PC-3 (cell line): ENCODE measurements around the gene ZBTB7B. TPM values are rescaled to one million over a fixed set of nuclear protein-coding genes. Genes with fewer than 3 reads are reported as not detected.

Experiments
- ATAC-seq: fragments of 200-7000 bp; cut with Tn5 transposase; 2 replicates; pipeline ENCODE4 v1.9.1; 2020; ENCODE audit warnings: mild to moderate bottlenecking, moderate library complexity
- BruUV-seq: library from RNA; stranded (reverse); fragments of 400-500 nt; replicated peaks from 2 replicates; lab custom pipeline; 2021; lab: Mats Ljungman, UMichigan
- CTCF ChIA-PET: fragments of 300-600 bp; sonication (Branson Sonifier 250); formaldehyde crosslinking; loops from one replicate; lab custom pipeline; 2022; ENCODE audit warnings: antibody characterized with exemption; lab: Charles Lee
- POLR2A ChIA-PET: fragments of 300-600 bp; sonication (Branson Sonifier 250); formaldehyde crosslinking; loops from one replicate; lab custom pipeline; 2022; ENCODE audit warnings: antibody characterized with exemption; ENCODE audit not compliant: unreplicated experiment; lab: Charles Lee
- DNase-seq: peaks from one replicate; pipeline ENCODE4 v3.0.0-alpha.2; 2015
- H2AFZ ChIP-seq: fragments of 300-600 bp; sonication (generic); 2 replicates; pipeline ENCODE4 v1.6.0; 2016; ENCODE audit warnings: antibody characterized with exemption, low read length
- H3F3A ChIP-seq: fragments of 300-600 bp; sonication (generic); one replicate; pipeline ENCODE4 v1.6.0; 2017; ENCODE audit warnings: antibody characterized with exemption, low read length, control low read depth, mild to moderate bottlenecking; ENCODE audit not compliant: unreplicated experiment
- H3K27ac ChIP-seq: fragments of 300-600 bp; sonication (generic); 2 replicates; pipeline ENCODE4 v1.5.1; 2016; ENCODE audit warnings: mild to moderate bottlenecking, low read length
- H3K27me3 ChIP-seq: fragments of 300-600 bp; sonication (generic); 2 replicates; pipeline ENCODE4 v1.6.1; 2016; ENCODE audit warnings: low read length, mixed read lengths
- H3K36me3 ChIP-seq: fragments of 300-600 bp; sonication (generic); 2 replicates; pipeline ENCODE4 v1.6.1; 2016; ENCODE audit warnings: low read depth, mixed run types, low read length, mixed read lengths
- H3K4me1 ChIP-seq: fragments of 300-600 bp; sonication (generic); 2 replicates; pipeline ENCODE4 v1.5.1; 2016; ENCODE audit warnings: low read length; ENCODE audit not compliant: insufficient read depth
- H3K4me2 ChIP-seq: fragments of 300-600 bp; sonication (generic); 2 replicates; pipeline ENCODE4 v1.6.0; 2016; ENCODE audit warnings: low read length
- H3K4me3 ChIP-seq: fragments of 300-600 bp; sonication (generic); 2 replicates; pipeline ENCODE4 v1.5.1; 2016; ENCODE audit warnings: mild to moderate bottlenecking, low read length, mixed read lengths
- H3K79me2 ChIP-seq: fragments of 300-600 bp; sonication (generic); 2 replicates; pipeline ENCODE4 v1.6.1; 2017; ENCODE audit warnings: low read length, mixed read lengths
- H3K9ac ChIP-seq: fragments of 300-600 bp; sonication (generic); 2 replicates; pipeline ENCODE4 v1.6.0; 2016; ENCODE audit warnings: mild to moderate bottlenecking, low read length
- H3K9me2 ChIP-seq: fragments of 300-600 bp; sonication (generic); replicated peaks from 2 replicates; pipeline ENCODE4 v1.6.1; 2016; ENCODE audit warnings: mixed run types, low read length, mixed read lengths
- H3K9me3 ChIP-seq: fragments of 300-600 bp; sonication (generic); 2 replicates; pipeline ENCODE4 v1.6.1; 2016; ENCODE audit warnings: low read length, mixed read lengths
- H4K20me1 ChIP-seq: fragments of 300-600 bp; sonication (generic); 2 replicates; pipeline ENCODE4 v1.6.1; 2016; ENCODE audit warnings: low read length, mixed read lengths
- EZH2 ChIP-seq: fragments of 300-600 bp; sonication (generic); IDR thresholded peaks from one replicate; pipeline ENCODE4 v1.6.1; 2017; ENCODE audit warnings: antibody characterized with exemption, mild to moderate bottlenecking, low read length; ENCODE audit not compliant: unreplicated experiment
- EZH2phosphoT487 ChIP-seq: fragments of 300-600 bp; sonication (generic); IDR thresholded peaks from 2 replicates; pipeline ENCODE4 v1.6.1; 2018; ENCODE audit warnings: mild to moderate bottlenecking, antibody characterized with exemption, low read length, borderline replicate concordance
- intact Hi-C: fragments of 100-400 bp; cut with micrococcal nuclease; formaldehyde crosslinking; loops from 2 replicates; pipeline ENCODE4 v1.9.0; 2023
- total RNA-seq: library from RNA; depleted of rRNA; stranded (reverse); fragments of >200 nt; gene quantifications from 2 replicates; pipeline ENCODE4 v1.2.3, GENCODE V29; 2014
- TF ChIP-seq, protein P1 (sequence below): fragments of 300-600 bp; sonication (generic); conservative IDR thresholded peaks from 2 replicates; pipeline ENCODE4 v1.5.1; 2017; ENCODE audit warnings: antibody characterized with exemption, low read depth, mild to moderate bottlenecking, low read length

ZBTB7B gene
- total RNA-seq, 1 experiment from 2014 or later: 39.7 TPM

DNA sequence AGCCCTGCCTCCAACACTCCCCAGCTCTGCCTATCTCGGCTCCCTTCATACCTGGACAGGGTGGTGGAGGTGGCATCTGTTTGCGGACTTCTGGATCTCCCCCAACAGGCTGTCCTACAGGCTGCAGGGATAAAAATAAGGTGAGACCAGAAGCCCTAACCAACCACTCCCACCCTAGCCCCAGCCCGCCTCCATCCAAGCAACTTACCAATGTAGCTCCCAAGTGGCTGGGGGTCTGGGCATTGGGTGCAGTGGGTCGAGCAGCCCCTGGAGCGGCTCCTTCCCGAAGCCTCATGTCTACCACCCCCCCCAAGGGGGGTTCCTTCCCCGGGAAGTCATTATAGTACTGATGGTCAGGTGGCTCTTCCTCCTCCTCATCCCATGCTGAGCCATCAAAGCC, 36.5 kb upstream of the ZBTB7B start:
- Histone ChIP-seq H3K4me1 (peaks cover 22% of the 10 kb centered on the region), H3K79me2 (peaks cover 45% of the 10 kb centered on the region), H3K9ac (no peak overlapping the region), H4K20me1 (no peaks in the 10 kb centered on the region), H3K4me3 (no peak overlapping the region), H3K4me2 (no peak overlapping the region), H3F3A (no peaks in the 10 kb centered on the region), H3K9me3 (no peaks in the 10 kb centered on the region), H3K27ac (no peak overlapping the region), H3K36me3 (peaks cover 45% of the 10 kb centered on the region), H3K9me2 (no peaks in the 10 kb centered on the region), H2AFZ (no peak overlapping the region), H3K27me3 (no peaks in the 10 kb centered on the region)
- POLR2A ChIA-PET: no interaction called here
- CTCF ChIA-PET: no interaction called here
- intact Hi-C loops: no loop called here
- BruUV-seq: no TSS peak
- DNase-seq: no peak
- TF ChIP-seq, protein P1, sequence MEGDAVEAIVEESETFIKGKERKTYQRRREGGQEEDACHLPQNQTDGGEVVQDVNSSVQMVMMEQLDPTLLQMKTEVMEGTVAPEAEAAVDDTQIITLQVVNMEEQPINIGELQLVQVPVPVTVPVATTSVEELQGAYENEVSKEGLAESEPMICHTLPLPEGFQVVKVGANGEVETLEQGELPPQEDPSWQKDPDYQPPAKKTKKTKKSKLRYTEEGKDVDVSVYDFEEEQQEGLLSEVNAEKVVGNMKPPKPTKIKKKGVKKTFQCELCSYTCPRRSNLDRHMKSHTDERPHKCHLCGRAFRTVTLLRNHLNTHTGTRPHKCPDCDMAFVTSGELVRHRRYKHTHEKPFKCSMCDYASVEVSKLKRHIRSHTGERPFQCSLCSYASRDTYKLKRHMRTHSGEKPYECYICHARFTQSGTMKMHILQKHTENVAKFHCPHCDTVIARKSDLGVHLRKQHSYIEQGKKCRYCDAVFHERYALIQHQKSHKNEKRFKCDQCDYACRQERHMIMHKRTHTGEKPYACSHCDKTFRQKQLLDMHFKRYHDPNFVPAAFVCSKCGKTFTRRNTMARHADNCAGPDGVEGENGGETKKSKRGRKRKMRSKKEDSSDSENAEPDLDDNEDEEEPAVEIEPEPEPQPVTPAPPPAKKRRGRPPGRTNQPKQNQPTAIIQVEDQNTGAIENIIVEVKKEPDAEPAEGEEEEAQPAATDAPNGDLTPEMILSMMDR: no peak
- TF ChIP-seq EZH2phosphoT487 (no peak), EZH2 (no peak)
- ATAC-seq: no peak

DNA sequence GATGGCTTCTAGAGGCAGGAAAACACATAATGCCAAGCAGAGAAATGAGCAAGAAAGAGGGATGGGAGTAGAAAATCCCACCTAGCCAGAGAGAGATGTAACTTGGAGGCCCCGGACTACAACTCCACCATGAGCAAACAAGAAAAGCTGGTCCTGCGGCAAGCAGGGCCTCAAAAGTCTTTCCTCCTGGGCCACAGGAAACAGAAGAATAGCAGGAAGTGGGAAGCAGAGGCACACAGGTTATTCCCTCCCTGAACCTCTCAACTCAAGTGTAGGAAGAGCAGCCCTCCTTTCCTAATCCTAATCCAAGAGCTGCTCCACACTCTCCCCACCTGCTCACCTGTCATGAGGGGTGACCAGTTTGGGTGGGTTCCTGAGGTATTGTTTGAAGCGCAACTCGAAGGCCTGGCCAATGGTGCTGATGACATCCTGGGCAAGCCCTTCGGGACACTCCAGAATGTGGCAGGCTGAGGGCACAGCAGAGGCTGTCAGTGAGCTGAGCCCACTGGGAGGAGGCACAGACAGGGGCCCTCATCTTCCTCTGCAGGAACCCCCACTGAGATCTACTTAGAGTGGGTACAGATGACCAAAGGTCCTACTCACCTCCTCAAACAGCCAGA, 35.2 kb upstream of the ZBTB7B start:
- Histone ChIP-seq H3K27me3 (no peaks in the 10 kb centered on the region), H3K4me1 (peaks cover 33% of the 10 kb centered on the region), H3K9me3 (no peaks in the 10 kb centered on the region), H3F3A (peaks cover 4% of the 10 kb centered on the region), H4K20me1 (no peaks in the 10 kb centered on the region), H3K4me3 (no peak overlapping the region), H3K79me2 (peaks cover 47% of the 10 kb centered on the region), H3K27ac (no peak overlapping the region), H2AFZ (no peak overlapping the region), H3K9ac (no peak overlapping the region), H3K4me2 (no peak overlapping the region), H3K36me3 (peaks cover 45% of the 10 kb centered on the region), H3K9me2 (no peaks in the 10 kb centered on the region)
- TF ChIP-seq EZH2: no peak
- TF ChIP-seq EZH2phosphoT487: no peak
- TF ChIP-seq, protein P1: no peak
- intact Hi-C loops: no loop called here
- ChIA-PET POLR2A (no interaction called here), CTCF (no interaction called here)
- ATAC-seq: no peak
- no TSS peak for BruUV-seq
- DNase-seq: no peak

GRCh38 chr1:154968731-154969130, 33.9 kb upstream of the ZBTB7B start:
- Histone ChIP-seq H3K27ac (no peak overlapping the region), H3K9me2 (no peaks in the 10 kb centered on the region), H3F3A (peaks cover 9% of the 10 kb centered on the region), H3K9me3 (no peaks in the 10 kb centered on the region), H4K20me1 (no peaks in the 10 kb centered on the region), H3K36me3 (peaks cover 37% of the 10 kb centered on the region), H3K4me2 (peak overlapping the region; percentile 88; the same call in 1 of the 2 replicates), H3K79me2 (peaks cover 35% of the 10 kb centered on the region), H2AFZ (no peak overlapping the region), H3K9ac (no peak overlapping the region), H3K4me3 (no peak overlapping the region), H3K27me3 (no peaks in the 10 kb centered on the region), H3K4me1 (peaks cover 37% of the 10 kb centered on the region)
- intact Hi-C loops: no loop called here
- DNase-seq (no peak), ATAC-seq (no peak)
- CTCF ChIA-PET: no interaction called here
- POLR2A ChIA-PET: no interaction called here
- TF ChIP-seq EZH2phosphoT487 (no peak), EZH2 (no peak)
- TF ChIP-seq, protein P1: no peak
- BruUV-seq: no TSS peak
